A549 (cell line): ENCODE measurements around the gene PRLR. TPM values are rescaled to one million over a fixed set of nuclear protein-coding genes. Genes with fewer than 3 reads are reported as not detected.

Source experiments
- ATAC-seq, 2 experiments: fragments of 200-7000 bp in 1 of 2; fragments of >200 bp in 1 of 2; cut with Nextera tagmentation in 1 of 2; cut with Tn5 transposase in 1 of 2; 3 replicates each; pipeline versions ENCODE4 v1.8.0 to v1.9.1; 2018 to 2020; ENCODE audit warnings: mild to moderate bottlenecking in 1 of 2, moderate library complexity in 1 of 2
- CTCF ChIA-PET: fragments of 300-600 bp; sonication (Branson Sonifier 250); formaldehyde crosslinking; extraction: SDS; loops from one replicate; lab custom pipeline; 2021; ENCODE audit warnings: antibody characterized with exemption, inconsistent platforms; lab: Yijun Ruan, JAX
- POLR2A ChIA-PET: fragments of 350-600 bp; formaldehyde crosslinking; extraction: SDS; loops from one replicate; lab custom pipeline; 2021; ENCODE audit warnings: antibody characterized with exemption, inconsistent platforms; lab: Yijun Ruan, JAX
- DNase-seq, 2 experiments: peaks; one replicate each; pipeline versions ENCODE4 v3.0.0 to v3.0.0-alpha.2; 2011 to 2016; ENCODE audit warnings: low read depth in 1 of 2, low spot score in 1 of 2
- FAIRE-seq: peaks from 2 replicates; lab custom pipeline; 2011; peaks lifted over from hg19 to GRCh38; lab: Jason Lieb, UNC
- H3K27ac ChIP-seq, 2 experiments: fragments of >200 bp; sonication (Bioruptor Twin); formaldehyde crosslinking; 3 replicates each; pipeline ENCODE4 v1.5.1; 2016 to 2017
- H3K4me1 ChIP-seq: fragments of >200 bp; sonication (Bioruptor Twin); formaldehyde crosslinking; 3 replicates; pipeline ENCODE4 v1.6.1; 2016
- H3K4me2 ChIP-seq: fragments of >200 bp; sonication (Bioruptor Twin); formaldehyde crosslinking; 3 replicates; pipeline ENCODE4 v1.6.1; 2016
- H3K4me3 ChIP-seq: fragments of >200 bp; sonication (Bioruptor Twin); formaldehyde crosslinking; 3 replicates; pipeline ENCODE4 v1.5.1; 2016
- H3K9me3 ChIP-seq: fragments of >200 bp; sonication (Bioruptor Twin); formaldehyde crosslinking; 3 replicates; pipeline ENCODE4 v1.6.1; 2016
- CBX2 ChIP-seq: fragments of 200-600 bp; sonication (generic); IDR thresholded peaks from 2 replicates; pipeline ENCODE4 v1.6.1; 2016; ENCODE audit warnings: low read depth, mild to moderate bottlenecking, borderline replicate concordance
- EP300 ChIP-seq, 2 experiments: fragments of >200 bp; sonication (Bioruptor Twin); formaldehyde crosslinking; IDR thresholded peaks; 2 replicates in 1 of 2; 3 replicates in 1 of 2; pipeline ENCODE4 v1.6.1; 2016 to 2017
- FOSB ChIP-seq: fragments of 250-450 bp; sonication (Bioruptor Pico); IDR thresholded peaks from 2 replicates; pipeline ENCODE4 v1.5.0; 2020; ENCODE audit warnings: mild to moderate bottlenecking, moderate library complexity
- FOXS1 ChIP-seq: fragments of 250-450 bp; sonication (Bioruptor Pico); IDR thresholded peaks from 2 replicates; pipeline ENCODE4 v1.5.0; 2020; ENCODE audit warnings: mild to moderate bottlenecking, moderate library complexity
- HOXB13 ChIP-seq: fragments of 250-450 bp; sonication (Bioruptor Pico); IDR thresholded peaks from 2 replicates; pipeline ENCODE4 v1.5.0; 2020; ENCODE audit warnings: low read depth, mild to moderate bottlenecking, moderate library complexity
- JUN ChIP-seq, 2 experiments: fragments of >200 bp; sonication (Bioruptor Twin); formaldehyde crosslinking; IDR thresholded peaks; 2 replicates in 1 of 2; 3 replicates in 1 of 2; pipeline ENCODE4 v1.6.1; 2016 to 2017
- MAX ChIP-seq: IDR thresholded peaks from 2 replicates; pipeline ENCODE4 v1.6.1; 2012
- PHF8 ChIP-seq: fragments of 200-600 bp; sonication (generic); IDR thresholded peaks from 2 replicates; pipeline ENCODE4 v1.6.1; 2016; ENCODE audit warnings: low read depth, mild to moderate bottlenecking, antibody characterized with exemption, moderate library complexity, borderline replicate concordance
- POLR2A ChIP-seq: IDR thresholded peaks from 2 replicates; pipeline ENCODE4 v1.6.1; 2012; ENCODE audit warnings: mild to moderate bottlenecking, low read length
- TP53 ChIP-seq: fragments of 250-450 bp; sonication (Bioruptor Pico); IDR thresholded peaks from 2 replicates; pipeline ENCODE4 v1.5.0; 2021; ENCODE audit warnings: mild to moderate bottlenecking, moderate library complexity
- ZC3H11A ChIP-seq: fragments of 450-650 bp; IDR thresholded peaks from 2 replicates; pipeline ENCODE4 v1.6.1; 2014; ENCODE audit warnings: antibody characterized with exemption, mild to moderate bottlenecking
- ZSCAN20 ChIP-seq: fragments of 250-450 bp; sonication (Bioruptor Pico); IDR thresholded peaks from 2 replicates; pipeline ENCODE4 v1.8.0; 2022; ENCODE audit warnings: mild to moderate bottlenecking, moderate library complexity
- WGBS: methylation state at CpG from one replicate; pipeline ENCODE4 v1.1.6; 2017; ENCODE audit errors: missing lambda C conversion rate; 5-methylcytosine and 5-hydroxymethylcytosine counted together
- polyA plus RNA-seq, 4 experiments: library from polyadenylated mRNA; depleted of rRNA in 3 of 4; stranded (reverse); fragments of >200 nt; fragmentation: RNase III in 1 of 4; extraction: RNeasy Plus Mini Kit Qiagen cat#74134 plus additional on column Dnase treatment in 1 of 4; gene quantifications; 2 replicates in 3 of 4; 3 replicates in 1 of 4; pipeline ENCODE4 v1.2.3, GENCODE V29; 2011 to 2017
- TF ChIP-seq, protein P1 (sequence below): IDR thresholded peaks from 2 replicates; pipeline ENCODE4 v1.6.1; 2012
- TF ChIP-seq, protein P2 (sequence below): fragments of >200 bp; sonication (Bioruptor Twin); formaldehyde crosslinking; IDR thresholded peaks from 3 replicates; pipeline ENCODE4 v1.5.1; 2016
- TF ChIP-seq, protein P3 (sequence below): fragments of 200-600 bp; sonication (generic); IDR thresholded peaks from 2 replicates; pipeline ENCODE4 v1.6.1; 2016; ENCODE audit warnings: antibody characterized with exemption, mild to moderate bottlenecking, moderate library complexity

The PRLR gene
- polyA plus RNA-seq, 2 of the 4 experiments (the other 2 are of a cell fraction) = 0.09 TPM; not detected in 1

- TF ChIP-seq FOXS1 (CRISPR knock-in tag) (no peak), EP300 (IDR thresholded peaks at IDR 0.05) (no peak)
- ChIA-PET POLR2A (no interaction called here), CTCF (interaction anchor here (1.4 kb wide), 1 partner anchor 767 kb away, joined by 4 read pairs; no protein-coding TSS in a partner anchor)
- no peaks in the 10 kb centered on the region for H3K9me3 ChIP-seq
- no peak overlapping the region for H3K4me2 ChIP-seq
- H3K27ac ChIP-seq = no peak overlapping the region
- 13% methylated on average over 2 of the region's 2 CpGs for WGBS
- no peaks in the 10 kb centered on the region for H3K4me1 ChIP-seq
- DNase-seq = no peak
- no peak for FAIRE-seq
- no peak overlapping the region for H3K4me3 ChIP-seq
- no peak for ATAC-seq
Measured at GRCh38 chr5:35159370-35159742, 70.9 kb downstream of the PRLR start.

DNA sequence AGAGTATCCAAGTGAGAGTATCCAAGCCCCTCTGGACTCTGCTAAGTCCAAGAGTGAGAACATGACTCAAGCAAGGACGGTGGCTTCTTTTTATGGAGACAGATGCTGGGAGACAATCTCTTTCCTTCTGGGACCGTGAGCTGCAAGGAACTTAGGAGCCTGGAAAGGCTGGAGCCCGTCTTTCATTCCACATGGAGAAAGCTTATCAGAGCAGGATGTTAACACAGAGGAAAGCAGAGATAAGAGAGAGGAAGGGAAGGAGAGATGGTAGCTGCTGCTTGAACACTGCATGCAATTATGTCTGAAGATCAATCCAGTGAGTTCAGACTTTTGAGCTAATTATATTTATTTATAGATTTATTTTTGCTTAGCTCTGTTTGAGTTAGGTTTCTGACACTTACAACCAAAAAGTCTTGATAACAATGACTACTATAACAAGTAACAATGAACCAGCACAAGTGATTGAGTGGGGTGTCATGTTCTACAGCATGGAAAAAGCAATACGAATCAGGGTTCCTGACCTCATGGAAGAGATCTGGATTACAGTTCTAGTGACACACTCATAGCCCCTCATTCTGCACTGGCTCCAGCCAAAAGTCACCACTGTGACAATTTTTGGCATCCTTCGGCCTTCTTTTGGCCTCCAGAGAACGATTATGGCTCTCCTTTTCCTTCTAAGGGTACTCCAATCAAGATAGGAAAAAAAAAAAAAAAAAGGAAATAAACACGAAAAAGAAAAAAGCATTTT lies 71.5 kb downstream of the PRLR start:
- FAIRE-seq (no peak), DNase-seq (no peak), ATAC-seq (no peak)
- POLR2A ChIA-PET = no interaction called here
- TF ChIP-seq POLR2A (no peak), JUN (IDR thresholded peaks at IDR 0.05) (no peak), ZC3H11A (no peak)
- TF ChIP-seq, protein P1, sequence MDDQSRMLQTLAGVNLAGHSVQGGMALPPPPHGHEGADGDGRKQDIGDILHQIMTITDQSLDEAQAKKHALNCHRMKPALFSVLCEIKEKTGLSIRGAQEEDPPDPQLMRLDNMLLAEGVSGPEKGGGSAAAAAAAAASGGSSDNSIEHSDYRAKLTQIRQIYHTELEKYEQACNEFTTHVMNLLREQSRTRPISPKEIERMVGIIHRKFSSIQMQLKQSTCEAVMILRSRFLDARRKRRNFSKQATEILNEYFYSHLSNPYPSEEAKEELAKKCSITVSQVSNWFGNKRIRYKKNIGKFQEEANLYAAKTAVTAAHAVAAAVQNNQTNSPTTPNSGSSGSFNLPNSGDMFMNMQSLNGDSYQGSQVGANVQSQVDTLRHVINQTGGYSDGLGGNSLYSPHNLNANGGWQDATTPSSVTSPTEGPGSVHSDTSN = no peak
- WGBS = 7% methylated on average over 7 of the region's 7 CpGs
- CTCF ChIA-PET = interaction anchor here (1.4 kb wide), 1 partner anchor 767 kb away, joined by 4 read pairs; no protein-coding TSS in a partner anchor
- Histone ChIP-seq H3K27ac (no peak overlapping the region), H3K9me3 (no peaks in the 10 kb centered on the region), H3K4me2 (no peak overlapping the region), H3K4me3 (no peak overlapping the region), H3K4me1 (no peaks in the 10 kb centered on the region)

GRCh38 chr5:35158204-35158603 lies 72.1 kb downstream of the PRLR start:
- TF ChIP-seq, protein P2, sequence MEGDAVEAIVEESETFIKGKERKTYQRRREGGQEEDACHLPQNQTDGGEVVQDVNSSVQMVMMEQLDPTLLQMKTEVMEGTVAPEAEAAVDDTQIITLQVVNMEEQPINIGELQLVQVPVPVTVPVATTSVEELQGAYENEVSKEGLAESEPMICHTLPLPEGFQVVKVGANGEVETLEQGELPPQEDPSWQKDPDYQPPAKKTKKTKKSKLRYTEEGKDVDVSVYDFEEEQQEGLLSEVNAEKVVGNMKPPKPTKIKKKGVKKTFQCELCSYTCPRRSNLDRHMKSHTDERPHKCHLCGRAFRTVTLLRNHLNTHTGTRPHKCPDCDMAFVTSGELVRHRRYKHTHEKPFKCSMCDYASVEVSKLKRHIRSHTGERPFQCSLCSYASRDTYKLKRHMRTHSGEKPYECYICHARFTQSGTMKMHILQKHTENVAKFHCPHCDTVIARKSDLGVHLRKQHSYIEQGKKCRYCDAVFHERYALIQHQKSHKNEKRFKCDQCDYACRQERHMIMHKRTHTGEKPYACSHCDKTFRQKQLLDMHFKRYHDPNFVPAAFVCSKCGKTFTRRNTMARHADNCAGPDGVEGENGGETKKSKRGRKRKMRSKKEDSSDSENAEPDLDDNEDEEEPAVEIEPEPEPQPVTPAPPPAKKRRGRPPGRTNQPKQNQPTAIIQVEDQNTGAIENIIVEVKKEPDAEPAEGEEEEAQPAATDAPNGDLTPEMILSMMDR = no peak
- TF ChIP-seq ZSCAN20 (CRISPR knock-in tag) (no peak), MAX (no peak), PHF8 (no peak), TP53 (no peak), CBX2 (no peak), HOXB13 (CRISPR knock-in tag) (no peak), FOSB (CRISPR knock-in tag) (no peak)
- TF ChIP-seq, protein P3, sequence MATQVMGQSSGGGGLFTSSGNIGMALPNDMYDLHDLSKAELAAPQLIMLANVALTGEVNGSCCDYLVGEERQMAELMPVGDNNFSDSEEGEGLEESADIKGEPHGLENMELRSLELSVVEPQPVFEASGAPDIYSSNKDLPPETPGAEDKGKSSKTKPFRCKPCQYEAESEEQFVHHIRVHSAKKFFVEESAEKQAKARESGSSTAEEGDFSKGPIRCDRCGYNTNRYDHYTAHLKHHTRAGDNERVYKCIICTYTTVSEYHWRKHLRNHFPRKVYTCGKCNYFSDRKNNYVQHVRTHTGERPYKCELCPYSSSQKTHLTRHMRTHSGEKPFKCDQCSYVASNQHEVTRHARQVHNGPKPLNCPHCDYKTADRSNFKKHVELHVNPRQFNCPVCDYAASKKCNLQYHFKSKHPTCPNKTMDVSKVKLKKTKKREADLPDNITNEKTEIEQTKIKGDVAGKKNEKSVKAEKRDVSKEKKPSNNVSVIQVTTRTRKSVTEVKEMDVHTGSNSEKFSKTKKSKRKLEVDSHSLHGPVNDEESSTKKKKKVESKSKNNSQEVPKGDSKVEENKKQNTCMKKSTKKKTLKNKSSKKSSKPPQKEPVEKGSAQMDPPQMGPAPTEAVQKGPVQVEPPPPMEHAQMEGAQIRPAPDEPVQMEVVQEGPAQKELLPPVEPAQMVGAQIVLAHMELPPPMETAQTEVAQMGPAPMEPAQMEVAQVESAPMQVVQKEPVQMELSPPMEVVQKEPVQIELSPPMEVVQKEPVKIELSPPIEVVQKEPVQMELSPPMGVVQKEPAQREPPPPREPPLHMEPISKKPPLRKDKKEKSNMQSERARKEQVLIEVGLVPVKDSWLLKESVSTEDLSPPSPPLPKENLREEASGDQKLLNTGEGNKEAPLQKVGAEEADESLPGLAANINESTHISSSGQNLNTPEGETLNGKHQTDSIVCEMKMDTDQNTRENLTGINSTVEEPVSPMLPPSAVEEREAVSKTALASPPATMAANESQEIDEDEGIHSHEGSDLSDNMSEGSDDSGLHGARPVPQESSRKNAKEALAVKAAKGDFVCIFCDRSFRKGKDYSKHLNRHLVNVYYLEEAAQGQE = no peak
- Histone ChIP-seq H3K9me3 (no peaks in the 10 kb centered on the region), H3K27ac (no peak overlapping the region), H3K4me1 (no peaks in the 10 kb centered on the region), H3K4me3 (no peak overlapping the region), H3K4me2 (no peak overlapping the region)
- POLR2A ChIA-PET = no interaction called here
- ATAC-seq (no peak), FAIRE-seq (no peak), DNase-seq (no peak)
- CTCF ChIA-PET = interaction anchor here (1.4 kb wide), 1 partner anchor 768 kb away, joined by 4 read pairs; no protein-coding TSS in a partner anchor
- 6% methylated on average over 3 of the region's 3 CpGs for WGBS
